SJSA1 (cell line): ENCODE data around the gene HDAC7. TPM values are rescaled to one million over a fixed set of nuclear protein-coding genes. Genes with fewer than 3 reads are reported as not detected.
A peak's percentile ranks its signal among the peaks of the same experiment; 100 is the strongest.

ENCODE experiments used
- DNase-seq, 2 experiments: peaks; one replicate each; pipeline ENCODE4 v3.0.0-alpha.2; 2015 to 2020; ENCODE audit warnings: low spot score in 2 of 2, low read depth in 1 of 2
- H3K27ac ChIP-seq: fragments of 250-450 bp; sonication (Bioruptor Pico); 2 replicates; pipeline ENCODE4 v1.5.1; 2020; ENCODE audit warnings: mild to moderate bottlenecking, moderate library complexity
- H3K27me3 ChIP-seq: fragments of 250-450 bp; sonication (Bioruptor Pico); replicated peaks from 2 replicates; pipeline ENCODE4 v1.5.1; 2020; ENCODE audit warnings: mild to moderate bottlenecking, moderate library complexity
- H3K36me3 ChIP-seq: fragments of 250-450 bp; sonication (Bioruptor Pico); 2 replicates; pipeline ENCODE4 v1.5.1; 2020; ENCODE audit warnings: mild to moderate bottlenecking
- H3K4me1 ChIP-seq: fragments of 250-450 bp; sonication (Bioruptor Pico); replicated peaks from 2 replicates; pipeline ENCODE4 v1.6.1; 2021; ENCODE audit warnings: mild to moderate bottlenecking
- H3K4me3 ChIP-seq: fragments of 250-450 bp; sonication (Bioruptor Pico); 2 replicates; pipeline ENCODE4 v1.5.1; 2020; ENCODE audit warnings: mild to moderate bottlenecking
- H3K9me3 ChIP-seq: fragments of 250-450 bp; sonication (Bioruptor Pico); replicated peaks from 2 replicates; pipeline ENCODE4 v1.5.1; 2020; ENCODE audit warnings: mild to moderate bottlenecking
- total RNA-seq: library from RNA; depleted of rRNA; stranded (reverse); fragments of >200 nt; shearing (Covaris generic); gene quantifications from 2 replicates; pipeline ENCODE4 v1.2.3, GENCODE V29; 2014

The HDAC7 gene
- total RNA-seq, 1 experiment from 2014 or later, result 37.5 TPM

- H3K27ac ChIP-seq, result peak overlapping the region; percentile 13
- H3K9me3 ChIP-seq, result no peaks in the 10 kb centered on the region
- H3K4me3 ChIP-seq, result no peak overlapping the region
- H3K36me3 ChIP-seq, result peaks cover 47% of the 10 kb centered on the region
- H3K27me3 ChIP-seq, result no peaks in the 10 kb centered on the region
- DNase-seq, result no peak
- H3K4me1 ChIP-seq, result peaks cover 66% of the 10 kb centered on the region
Measured at GRCh38 chr12:47808050-47808449, 11.7 kb downstream of the HDAC7 start.

- Histone ChIP-seq H3K4me3 (no peak overlapping the region), H3K27ac (no peak overlapping the region), H3K36me3 (peaks cover 54% of the 10 kb centered on the region), H3K4me1 (peaks cover 61% of the 10 kb centered on the region), H3K9me3 (no peaks in the 10 kb centered on the region), H3K27me3 (no peaks in the 10 kb centered on the region)
- no peak for DNase-seq
Measured at GRCh38 chr12:47807338-47807737, 12.4 kb downstream of the HDAC7 start.

- Histone ChIP-seq H3K9me3 (no peaks in the 10 kb centered on the region), H3K27me3 (no peaks in the 10 kb centered on the region), H3K36me3 (peaks cover 63% of the 10 kb centered on the region), H3K4me1 (peaks cover 42% of the 10 kb centered on the region), H3K27ac (no peak overlapping the region), H3K4me3 (no peak overlapping the region)
- peak in 1 of 2 experiments; percentile 30 for DNase-seq
Measured at GRCh38 chr12:47805417-47805816, 14.3 kb downstream of the HDAC7 start.

- DNase-seq, result no peak
- peaks cover 31% of the 10 kb centered on the region for H3K4me1 ChIP-seq
- H3K4me3 ChIP-seq, result no peak overlapping the region
- H3K36me3 ChIP-seq, result peaks cover 75% of the 10 kb centered on the region
- no peaks in the 10 kb centered on the region for H3K9me3 ChIP-seq
- no peaks in the 10 kb centered on the region for H3K27me3 ChIP-seq
- H3K27ac ChIP-seq, result no peak overlapping the region
Measured at GRCh38 chr12:47804171-47804570, 15.5 kb downstream of the HDAC7 start.

- Histone ChIP-seq H3K36me3 (peaks cover 83% of the 10 kb centered on the region), H3K4me3 (no peak overlapping the region), H3K9me3 (no peaks in the 10 kb centered on the region), H3K27me3 (no peaks in the 10 kb centered on the region), H3K4me1 (peaks cover 23% of the 10 kb centered on the region), H3K27ac (no peak overlapping the region)
- no peak for DNase-seq
Measured at GRCh38 chr12:47803191-47803875, 16.4 kb downstream of the HDAC7 start.

- peaks cover 89% of the 10 kb centered on the region for H3K36me3 ChIP-seq
- peaks cover 15% of the 10 kb centered on the region for H3K4me1 ChIP-seq
- H3K9me3 ChIP-seq, result no peaks in the 10 kb centered on the region
- DNase-seq, result no peak
- H3K4me3 ChIP-seq, result no peak overlapping the region
- H3K27me3 ChIP-seq, result no peaks in the 10 kb centered on the region
- no peak overlapping the region for H3K27ac ChIP-seq
Measured at GRCh38 chr12:47802312-47802711, 17.4 kb downstream of the HDAC7 start.

- peaks cover 15% of the 10 kb centered on the region for H3K4me1 ChIP-seq
- H3K36me3 ChIP-seq, result peaks cover 92% of the 10 kb centered on the region
- no peaks in the 10 kb centered on the region for H3K27me3 ChIP-seq
- no peak overlapping the region for H3K27ac ChIP-seq
- DNase-seq, result no peak
- H3K4me3 ChIP-seq, result no peak overlapping the region
- H3K9me3 ChIP-seq, result no peaks in the 10 kb centered on the region
Measured at GRCh38 chr12:47801904-47802246, 17.8 kb downstream of the HDAC7 start.

- H3K27ac ChIP-seq, result no peak overlapping the region
- H3K27me3 ChIP-seq, result no peaks in the 10 kb centered on the region
- no peak for DNase-seq
- peaks cover 14% of the 10 kb centered on the region for H3K4me1 ChIP-seq
- no peaks in the 10 kb centered on the region for H3K9me3 ChIP-seq
- no peak overlapping the region for H3K4me3 ChIP-seq
- peaks cover 95% of the 10 kb centered on the region for H3K36me3 ChIP-seq
Measured at GRCh38 chr12:47801170-47801903, 18.4 kb downstream of the HDAC7 start.

- Histone ChIP-seq H3K9me3 (no peaks in the 10 kb centered on the region), H3K4me3 (no peak overlapping the region), H3K36me3 (peaks cover 95% of the 10 kb centered on the region), H3K27ac (no peak overlapping the region), H3K4me1 (peaks cover 6% of the 10 kb centered on the region), H3K27me3 (no peaks in the 10 kb centered on the region)
- DNase-seq, result no peak
Measured at GRCh38 chr12:47800582-47800981, 19.1 kb downstream of the HDAC7 start.

- no peaks in the 10 kb centered on the region for H3K9me3 ChIP-seq
- no peaks in the 10 kb centered on the region for H3K27me3 ChIP-seq
- H3K27ac ChIP-seq, result no peak overlapping the region
- no peak for DNase-seq
- no peak overlapping the region for H3K4me3 ChIP-seq
- peaks cover 95% of the 10 kb centered on the region for H3K36me3 ChIP-seq
- no peaks in the 10 kb centered on the region for H3K4me1 ChIP-seq
Measured at GRCh38 chr12:47799357-47799955, 20.2 kb downstream of the HDAC7 start.

- H3K9me3 ChIP-seq, result no peaks in the 10 kb centered on the region
- H3K4me1 ChIP-seq, result no peaks in the 10 kb centered on the region
- DNase-seq, result no peak
- no peaks in the 10 kb centered on the region for H3K27me3 ChIP-seq
- no peak overlapping the region for H3K4me3 ChIP-seq
- H3K27ac ChIP-seq, result no peak overlapping the region
- peaks cover 97% of the 10 kb centered on the region for H3K36me3 ChIP-seq
Measured at GRCh38 chr12:47798382-47798948, 21.2 kb downstream of the HDAC7 start.

- peaks cover 94% of the 10 kb centered on the region for H3K36me3 ChIP-seq
- H3K4me1 ChIP-seq, result no peaks in the 10 kb centered on the region
- no peak for DNase-seq
- no peaks in the 10 kb centered on the region for H3K9me3 ChIP-seq
- no peak overlapping the region for H3K4me3 ChIP-seq
- H3K27ac ChIP-seq, result no peak overlapping the region
- H3K27me3 ChIP-seq, result no peaks in the 10 kb centered on the region
Measured at GRCh38 chr12:47797441-47797840, 22.3 kb downstream of the HDAC7 start.

GRCh38 chr12:47795814-47796411 lies 23.8 kb downstream of the HDAC7 start:
- Histone ChIP-seq H3K4me1 (no peaks in the 10 kb centered on the region), H3K36me3 (peaks cover 91% of the 10 kb centered on the region), H3K27me3 (no peaks in the 10 kb centered on the region), H3K9me3 (no peaks in the 10 kb centered on the region), H3K27ac (no peak overlapping the region), H3K4me3 (no peak overlapping the region)
- DNase-seq, result no peak
